GM15510 (cell line): ENCODE measurements around the gene FAM135A.

Source experiments
- POLR2A ChIP-seq: IDR thresholded peaks from 3 replicates; pipeline ENCODE4 v1.6.1; 2011; ENCODE audit warnings: borderline replicate concordance; ENCODE audit not compliant: insufficient read length; ENCODE audit errors: extremely low read depth

Gene FAM135A

GRCh38 chr6:70552974-70553373, 139.7 kb downstream of the FAM135A start:
- TF ChIP-seq POLR2A, result no peak

- TF ChIP-seq POLR2A, result no peak
These were observed 144.7 kb downstream of the FAM135A start for GRCh38 chr6:70557998-70558397.

DNA sequence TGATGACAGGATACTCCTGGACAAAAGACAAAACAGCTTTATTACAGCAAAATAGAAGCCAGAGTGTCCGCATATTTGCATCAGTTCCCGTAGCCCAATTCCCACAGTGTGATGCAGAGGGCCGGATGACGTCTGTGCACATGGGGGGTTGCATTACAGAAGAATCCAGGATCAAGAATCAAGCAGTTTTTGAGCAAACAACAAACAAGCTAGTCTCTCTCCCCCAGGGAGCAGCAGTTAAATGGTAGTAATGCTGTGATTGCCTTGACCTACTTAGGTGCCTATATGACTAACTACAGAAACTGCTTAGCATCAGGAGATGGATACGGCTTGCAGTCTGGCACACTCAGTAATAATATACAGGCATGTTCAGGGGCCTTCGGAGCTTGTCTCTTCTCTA, 150.2 kb downstream of the FAM135A start:
- no peak for TF ChIP-seq POLR2A

GRCh38 chr6:70566751-70567382, 153.6 kb downstream of the FAM135A start, which contains the start of gene SDHAF4:
TSS of gene SDHAF4 (plus strand) at chr6:70566930. CDS start at chr6:70566941, 11 bp downstream.
- peak; percentile 96 for TF ChIP-seq POLR2A

DNA sequence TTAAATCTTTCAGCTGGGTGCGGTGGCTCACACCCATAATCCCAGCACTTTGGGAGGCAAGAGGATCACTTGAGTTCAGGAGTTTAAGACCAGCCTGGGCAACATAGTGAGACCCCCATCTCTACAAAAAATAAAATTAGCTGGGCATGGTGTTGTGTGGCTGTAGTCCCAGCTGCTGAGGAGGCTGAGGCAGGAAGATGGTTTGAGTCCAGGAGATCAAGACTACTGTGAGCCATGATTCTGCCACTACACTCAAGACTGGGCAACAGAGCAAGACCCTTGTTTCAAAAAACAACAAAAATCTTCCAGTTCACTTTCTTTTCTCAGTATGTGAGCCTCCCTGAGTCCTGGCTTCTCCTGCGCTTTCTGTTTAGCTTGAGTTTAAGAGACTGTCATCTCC, 161.3 kb downstream of the FAM135A start:
- no peak for TF ChIP-seq POLR2A

- TF ChIP-seq POLR2A, result no peak
These were observed 162.7 kb downstream of the FAM135A start for GRCh38 chr6:70575899-70576495.

DNA sequence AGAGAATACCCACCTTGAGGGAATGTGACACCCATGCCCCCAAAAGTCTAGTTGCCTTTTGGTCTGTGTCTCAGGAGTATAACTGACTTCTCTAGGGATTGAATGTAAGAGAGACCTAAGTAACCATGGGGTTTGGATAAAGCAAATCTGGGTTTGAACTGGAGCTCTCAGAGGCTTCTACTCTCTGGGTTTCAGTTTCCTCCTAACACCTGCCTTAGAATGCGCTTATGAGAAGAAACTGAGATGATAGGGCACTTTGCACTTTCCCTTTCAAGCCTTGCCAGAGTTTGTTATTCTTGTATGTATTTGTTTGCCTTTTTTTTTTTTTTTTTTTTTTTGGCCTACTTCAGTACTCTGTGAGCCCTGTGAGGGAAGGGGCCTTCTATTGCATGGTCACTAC, 172.8 kb downstream of the FAM135A start:
- no peak for TF ChIP-seq POLR2A

- TF ChIP-seq POLR2A, result no peak
These were observed 177.1 kb downstream of the FAM135A start for GRCh38 chr6:70590400-70590799.

DNA sequence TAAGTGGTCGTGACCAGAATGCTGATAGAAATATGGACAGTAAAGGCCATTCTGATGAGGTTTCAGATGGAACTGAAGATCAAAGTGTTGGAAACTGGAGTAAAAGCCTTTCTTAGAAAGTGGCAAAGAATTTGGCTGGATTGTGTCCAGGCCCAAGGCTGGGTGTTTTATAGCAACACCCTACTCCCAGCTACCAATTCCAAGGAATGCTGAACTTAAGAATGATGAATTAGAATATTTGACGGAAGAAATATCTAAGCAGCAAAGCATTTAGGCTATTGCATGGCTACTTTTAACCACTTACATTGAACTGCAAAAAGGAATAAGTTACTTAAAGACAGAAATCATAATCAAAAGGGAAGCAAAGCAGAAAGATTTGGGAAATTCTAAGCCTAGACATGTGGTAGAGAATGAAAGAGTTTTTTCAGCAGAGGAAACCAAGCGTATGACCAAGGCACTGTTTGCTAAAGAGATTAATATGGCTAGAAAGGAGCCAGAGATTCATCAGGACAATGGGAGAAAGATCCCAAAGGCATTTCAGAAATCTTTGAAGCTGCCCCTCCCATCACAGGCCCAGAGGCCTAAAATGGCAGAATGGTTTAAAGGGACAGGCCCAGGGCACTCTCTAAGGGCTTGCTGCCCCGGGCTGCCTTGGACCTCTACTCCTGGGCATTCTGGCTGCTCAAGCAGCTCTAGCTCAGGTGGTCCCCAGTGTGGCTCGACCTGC, 179.2 kb downstream of the FAM135A start:
- no peak for TF ChIP-seq POLR2A

DNA sequence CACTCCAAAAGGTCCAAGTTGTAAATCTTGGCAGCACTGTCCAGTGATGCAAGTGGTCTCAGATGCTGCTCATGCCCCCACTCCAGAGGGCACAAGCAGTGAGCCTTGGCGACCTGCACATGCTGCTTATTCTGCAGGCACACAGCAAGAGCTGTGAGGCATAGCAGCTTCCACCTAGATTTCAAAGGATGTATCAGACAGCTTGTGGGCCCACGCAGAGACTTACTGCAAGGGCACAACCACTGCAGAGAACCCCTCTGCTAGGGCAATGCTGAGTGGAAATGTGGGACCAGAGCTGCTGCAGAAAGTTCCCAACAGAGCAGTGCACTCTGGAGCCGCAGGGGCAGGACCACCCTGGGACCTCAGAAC, 179.8 kb downstream of the FAM135A start:
- TF ChIP-seq POLR2A, result no peak

- TF ChIP-seq POLR2A, result no peak
These were observed 185.9 kb downstream of the FAM135A start for GRCh38 chr6:70599187-70599586.

GRCh38 chr6:70601014-70601413, 187.7 kb downstream of the FAM135A start:
- no peak for TF ChIP-seq POLR2A

GRCh38 chr6:70604254-70604653, 190.9 kb downstream of the FAM135A start:
- TF ChIP-seq POLR2A, result no peak
